ENCODE measurements around the gene PWP2.
"Not testable (repeated sequence)": the region's sequence is repeated elsewhere in the genome, so short reads cannot be mapped to it uniquely, and the experiment has no call there.

GRCh38 chr21:44142470-44142869, 35.3 kb downstream of the PWP2 start:
- TF ChIP-seq, protein P1, sequence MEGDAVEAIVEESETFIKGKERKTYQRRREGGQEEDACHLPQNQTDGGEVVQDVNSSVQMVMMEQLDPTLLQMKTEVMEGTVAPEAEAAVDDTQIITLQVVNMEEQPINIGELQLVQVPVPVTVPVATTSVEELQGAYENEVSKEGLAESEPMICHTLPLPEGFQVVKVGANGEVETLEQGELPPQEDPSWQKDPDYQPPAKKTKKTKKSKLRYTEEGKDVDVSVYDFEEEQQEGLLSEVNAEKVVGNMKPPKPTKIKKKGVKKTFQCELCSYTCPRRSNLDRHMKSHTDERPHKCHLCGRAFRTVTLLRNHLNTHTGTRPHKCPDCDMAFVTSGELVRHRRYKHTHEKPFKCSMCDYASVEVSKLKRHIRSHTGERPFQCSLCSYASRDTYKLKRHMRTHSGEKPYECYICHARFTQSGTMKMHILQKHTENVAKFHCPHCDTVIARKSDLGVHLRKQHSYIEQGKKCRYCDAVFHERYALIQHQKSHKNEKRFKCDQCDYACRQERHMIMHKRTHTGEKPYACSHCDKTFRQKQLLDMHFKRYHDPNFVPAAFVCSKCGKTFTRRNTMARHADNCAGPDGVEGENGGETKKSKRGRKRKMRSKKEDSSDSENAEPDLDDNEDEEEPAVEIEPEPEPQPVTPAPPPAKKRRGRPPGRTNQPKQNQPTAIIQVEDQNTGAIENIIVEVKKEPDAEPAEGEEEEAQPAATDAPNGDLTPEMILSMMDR (IDR thresholded peaks at IDR 0.05), result not testable (repeated sequence)
- TF ChIP-seq SIN3A (IDR thresholded peaks at IDR 0.05; ENCODE audit: borderline replicate concordance, insufficient read depth, low read depth, low read length); TCF7L2 (IDR thresholded peaks at IDR 0.05; ENCODE audit: low read depth, low read length); REST (IDR thresholded peaks at IDR 0.05; ENCODE audit: insufficient read depth in 1 of 2, low read depth in 2 of 2, low read length in 1 of 2): not testable (repeated sequence)

Data from Panc1 (cell line).